GM04504 (cell line): Measurements from ENCODE around the gene LIN37.
"Not testable (repeated sequence)": the region's sequence is repeated elsewhere in the genome, so short reads cannot be mapped to it uniquely, and the experiment has no call there.

Experiments used
- DNase-seq: peaks from one replicate; pipeline ENCODE4 v3.0.0-alpha.2; 2012; ENCODE audit warnings: low read depth

LIN37 gene

GRCh38 chr19:35789978-35790944 is 41.9 kb downstream of the LIN37 start:
- DNase-seq: no peak

GRCh38 chr19:35790981-35791813 is 42.8 kb downstream of the LIN37 start:
- DNase-seq: no peak

- DNase-seq: no peak
Observed at GRCh38 chr19:35791814-35792279, 43.5 kb downstream of the LIN37 start.

- DNase-seq: no peak
Observed at GRCh38 chr19:35792312-35792711, 43.9 kb downstream of the LIN37 start.

- no peak for DNase-seq
Observed at GRCh38 chr19:35792888-35793287, 44.5 kb downstream of the LIN37 start.

- no peak for DNase-seq
Observed at GRCh38 chr19:35793381-35794165, 45.2 kb downstream of the LIN37 start.

GRCh38 chr19:35795564-35795963 is 47.2 kb downstream of the LIN37 start:
- not testable (repeated sequence) for DNase-seq

GRCh38 chr19:35796645-35797542 is 48.5 kb downstream of the LIN37 start:
- no peak for DNase-seq

GRCh38 chr19:35797663-35798062 is 49.3 kb downstream of the LIN37 start:
- no peak for DNase-seq

- DNase-seq: no peak
Observed at GRCh38 chr19:35801828-35802227, 53.5 kb downstream of the LIN37 start.
